Renal cortex interstitium (tissue), 15 donors: ENCODE data around the gene PPY. TPM values are rescaled to one million over a fixed set of nuclear protein-coding genes. Genes with fewer than 3 reads are reported as not detected.
"Not testable (repeated sequence)": the region's sequence is repeated elsewhere in the genome, so short reads cannot be mapped to it uniquely, and the experiment has no call there.

ENCODE experiments used
- DNase-seq, 11 donors: peaks; one replicate each; pipeline ENCODE4 v3.0.0-alpha.2; 2013; ENCODE audit warnings: low read depth in 9 of 11, low spot score in 4 of 11; ENCODE audit errors: extremely low read depth in 1 of 11
- long read RNA-seq, 16 experiments: transcript quantifications; one replicate each; lab custom pipeline, GENCODE V29; 2026
- polyA plus RNA-seq, 3 donors: library from polyadenylated mRNA; unstranded; fragments of 120-200 nt; gene quantifications; one replicate each; pipeline ENCODE4 v1.2.1, GENCODE V29; 2013; ENCODE audit not compliant: insufficient read length in 3 of 3

Gene PPY
- polyA plus RNA-seq = 1 to 10 TPM in 1 of 3 donors, under 1 TPM in 1, not detected in 1; 0.30 to 2.3 TPM
- long read RNA-seq, donor 1 = 0 reads
- long read RNA-seq, donor 2 = 0 reads
- long read RNA-seq, donor 3 = 0 reads
- long read RNA-seq, donor 4, partial matches to known transcripts = 0 of 1 reads
- long read RNA-seq, donor 4, other reads (novel, unspliced or antisense) = 0 of 1 reads
- long read RNA-seq, donor 5 = 0 reads
- long read RNA-seq, donor 6, partial matches to known transcripts = 0 of 1 reads
- long read RNA-seq, donor 6, other reads (novel, unspliced or antisense) = 0 of 1 reads
- long read RNA-seq, donor 7, partial matches to known transcripts = 0 of 1 reads
- long read RNA-seq, donor 7, other reads (novel, unspliced or antisense) = 0 of 1 reads
- long read RNA-seq, donor 8 = 0 reads
- long read RNA-seq, donor 9 = 0 reads
- long read RNA-seq, donor 10 = 0 reads
- long read RNA-seq, donor 11 = 0 reads
- long read RNA-seq, donor 12 = 0 reads
- long read RNA-seq, donor 13 = 0 reads
- long read RNA-seq, donor 14 = 0 reads
- long read RNA-seq, donor 15 = 0 reads
- long read RNA-seq, donor 16 = 0 reads

- DNase-seq = no peak
Observed at GRCh38 chr17:43942051-43942685, at the start of gene PPY. Gene PPY, minus strand, starts transcription at chr17:43942476. Its CDS starts 822 bp downstream, at chr17:43941654.

GRCh38 chr17:43988301-43988700, 46.0 kb upstream of the PPY start:
- no peak for DNase-seq

GRCh38 chr17:43987131-43988021, 45.1 kb upstream of the PPY start:
- no peak for DNase-seq

- DNase-seq = no peak
Observed at GRCh38 chr17:43986225-43986981, 44.1 kb upstream of the PPY start.

- no peak for DNase-seq
Observed at GRCh38 chr17:43984521-43984920, 42.2 kb upstream of the PPY start.

- no peak for DNase-seq
Observed at GRCh38 chr17:43983515-43984411, 41.5 kb upstream of the PPY start.

GRCh38 chr17:43983196-43983514, 40.9 kb upstream of the PPY start:
- DNase-seq = no peak

- no peak for DNase-seq
Observed at GRCh38 chr17:43982171-43982570, 39.9 kb upstream of the PPY start.

GRCh38 chr17:43979671-43980070, 37.4 kb upstream of the PPY start:
- no peak for DNase-seq

- DNase-seq = no peak
Observed at GRCh38 chr17:43979011-43979410, 36.7 kb upstream of the PPY start.

GRCh38 chr17:43978078-43978477, 35.8 kb upstream of the PPY start:
- no peak for DNase-seq

GRCh38 chr17:43976963-43977837, 34.9 kb upstream of the PPY start:
- DNase-seq = no peak

GRCh38 chr17:43975898-43976297, 33.6 kb upstream of the PPY start:
- DNase-seq = no peak

GRCh38 chr17:43974382-43975266, 32.3 kb upstream of the PPY start:
- DNase-seq = no peak

GRCh38 chr17:43972444-43973212, 30.4 kb upstream of the PPY start:
- not testable (repeated sequence) for DNase-seq
